GM21381 (cell line): ENCODE data around the gene GCK.

Source experiments
- ATAC-seq: cut with Tn5 transposase; IDR thresholded peaks from one replicate; pipeline ENCODE4 v1.9.1; 2021; ENCODE audit warnings: mild to moderate bottlenecking, moderate library complexity; ENCODE audit not compliant: unreplicated experiment

GCK gene

DNA sequence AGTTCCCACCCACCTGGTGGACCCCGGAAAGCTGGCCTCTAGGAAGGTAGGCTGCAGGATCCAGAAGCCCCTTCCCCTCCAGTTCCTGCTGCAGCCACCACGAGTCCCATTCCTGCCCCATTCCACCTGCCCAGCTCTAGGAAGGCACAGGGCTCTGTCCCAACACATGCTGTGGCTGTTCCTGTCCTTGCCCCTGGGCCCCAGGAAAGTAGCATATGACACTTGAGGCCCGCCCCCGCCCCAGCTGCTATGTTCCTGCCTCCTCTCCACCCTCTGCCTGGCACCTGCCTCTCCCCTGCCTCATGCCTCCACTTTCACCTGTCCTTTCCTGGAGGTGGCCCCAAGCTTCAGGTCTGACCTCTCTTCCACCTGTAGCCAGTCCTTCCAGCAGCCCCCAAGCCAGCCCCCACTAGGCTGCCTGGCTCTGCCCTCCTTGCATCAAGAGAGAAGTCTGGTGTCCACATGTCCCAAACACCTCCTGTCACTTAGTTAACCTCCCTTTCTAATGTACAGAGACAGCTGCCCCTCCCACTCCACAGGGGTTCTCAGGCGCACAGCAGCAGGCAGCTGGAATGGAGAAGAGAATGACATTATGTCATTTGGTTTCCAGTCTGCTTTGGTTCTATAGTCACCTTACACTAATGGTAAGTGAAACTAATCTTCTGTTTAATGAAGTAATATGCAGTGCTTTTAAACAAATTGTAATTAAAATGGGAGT, 34.3 kb upstream of the GCK start:
- no peak for ATAC-seq

DNA sequence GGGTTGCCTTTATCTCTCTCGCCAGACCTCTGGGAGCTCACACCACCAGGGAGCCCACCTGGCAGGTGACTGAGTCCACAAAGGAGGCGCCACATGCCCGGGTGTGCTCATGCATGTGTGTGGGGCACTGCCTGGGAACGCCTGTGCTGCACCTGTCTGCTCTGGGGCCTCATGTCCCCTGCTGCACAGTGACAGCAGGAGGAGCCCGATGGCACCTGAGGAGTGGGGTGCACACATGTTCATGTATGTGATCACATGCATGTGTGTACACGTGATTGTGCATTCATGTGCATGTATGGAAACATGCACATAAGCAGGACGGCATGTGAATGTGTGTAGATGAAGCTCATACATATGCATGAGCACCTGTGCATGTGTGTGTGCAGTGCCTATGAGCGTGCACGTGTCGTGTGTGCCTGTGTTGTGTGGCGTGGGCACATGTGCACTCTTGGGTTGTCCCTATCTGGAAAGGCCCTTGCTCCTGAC, 33.6 kb upstream of the GCK start:
- no peak for ATAC-seq

DNA sequence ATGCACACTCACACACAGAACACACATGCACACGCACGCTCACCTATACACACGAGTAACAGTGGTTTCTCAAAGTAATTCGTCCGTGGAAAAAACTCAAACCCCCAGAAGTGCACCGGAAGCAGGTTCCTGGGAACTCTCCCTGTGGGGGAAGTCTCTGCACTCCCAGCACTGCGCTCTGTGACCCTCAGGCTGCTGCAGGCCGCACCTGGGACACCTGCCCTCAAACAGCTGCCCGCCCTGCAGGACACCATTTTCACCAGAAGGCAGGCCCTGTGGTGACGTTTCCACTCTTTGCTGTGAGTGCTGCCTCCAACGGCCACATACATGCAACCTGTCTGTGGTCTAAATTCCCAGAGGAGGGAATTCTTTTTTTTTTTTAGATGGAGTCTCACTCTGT, 32.8 kb upstream of the GCK start:
- ATAC-seq = no peak

DNA sequence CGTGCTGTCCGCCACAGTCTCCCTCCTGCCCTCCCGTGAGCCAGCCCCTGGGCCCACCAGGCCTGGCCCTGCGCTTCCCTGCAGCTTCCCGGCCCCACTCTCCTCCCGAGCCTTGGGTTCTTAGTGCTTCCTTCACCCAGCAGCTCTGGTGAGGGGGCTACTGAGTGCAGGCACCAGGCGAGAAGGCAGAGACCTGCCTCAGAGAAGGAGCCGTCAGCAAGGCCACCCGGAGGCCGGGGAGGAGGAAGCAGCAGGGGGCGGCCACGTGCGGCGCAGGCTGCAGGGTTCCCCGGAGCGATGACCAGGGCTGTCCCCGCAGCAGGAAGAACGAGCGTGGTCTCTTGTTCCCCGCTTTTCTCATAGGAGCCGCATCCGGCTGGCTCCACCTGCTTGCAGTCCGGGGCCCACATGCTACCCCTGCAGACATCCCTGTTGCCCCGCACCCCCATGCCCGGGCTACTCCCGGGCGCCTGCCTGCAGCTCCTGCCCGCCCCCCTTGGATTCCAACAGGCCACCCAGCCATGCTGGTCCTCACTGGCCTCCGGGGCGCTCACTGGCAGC, 32.1 kb upstream of the GCK start:
- no peak for ATAC-seq

DNA sequence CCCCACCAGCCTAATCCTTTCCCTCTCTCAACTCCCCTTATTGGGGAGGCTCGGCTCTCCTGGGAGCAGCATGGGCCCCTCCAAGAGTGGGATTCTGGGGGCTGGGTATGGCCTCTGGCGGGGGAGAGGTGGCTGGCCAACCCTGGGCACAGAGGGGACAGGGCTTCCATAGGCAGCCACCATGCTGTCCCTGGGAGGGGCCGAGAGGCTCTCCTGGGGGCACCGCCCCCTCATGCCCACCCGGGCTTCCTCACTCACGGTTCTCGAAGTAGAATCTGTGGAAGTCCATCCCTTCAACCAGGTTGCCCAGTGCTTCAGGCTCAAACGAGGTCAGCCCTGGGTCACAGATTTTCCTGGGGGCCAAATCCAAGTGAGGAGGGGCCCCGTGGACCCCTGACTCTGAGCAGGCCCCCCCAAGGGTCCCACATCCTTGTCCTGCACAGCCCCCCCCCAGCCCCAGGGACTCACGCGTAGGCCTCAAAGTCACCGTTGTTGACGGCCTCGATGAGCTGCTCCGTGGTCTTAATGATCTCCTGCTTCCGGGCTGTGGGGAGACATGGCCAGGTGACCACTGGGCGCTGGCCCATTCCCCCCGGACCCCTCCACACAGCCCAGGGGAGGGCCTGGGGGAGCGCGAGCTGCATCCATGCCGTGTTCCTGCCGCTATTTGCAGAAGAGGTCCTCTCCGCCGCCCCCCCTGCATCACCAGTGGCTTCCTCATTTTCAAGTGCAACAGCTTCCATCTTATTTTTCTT, 31.3 kb upstream of the GCK start:
- ATAC-seq = no peak

DNA sequence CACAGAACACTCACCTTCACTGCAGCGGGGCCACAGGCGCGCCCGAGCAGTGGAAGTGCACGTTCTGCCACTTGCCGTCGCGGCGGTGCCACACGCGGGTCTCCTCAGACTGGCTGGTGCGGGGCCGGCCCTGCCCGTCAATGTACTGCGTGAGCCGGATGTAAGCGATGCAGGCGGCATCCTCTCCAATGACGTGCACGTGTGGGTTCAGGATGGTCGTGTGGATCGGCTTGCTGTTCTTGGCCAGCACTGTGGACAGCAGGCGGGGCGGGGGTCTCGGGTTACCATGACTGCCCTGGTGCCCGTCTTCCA, 30.8 kb upstream of the GCK start:
- no peak for ATAC-seq

DNA sequence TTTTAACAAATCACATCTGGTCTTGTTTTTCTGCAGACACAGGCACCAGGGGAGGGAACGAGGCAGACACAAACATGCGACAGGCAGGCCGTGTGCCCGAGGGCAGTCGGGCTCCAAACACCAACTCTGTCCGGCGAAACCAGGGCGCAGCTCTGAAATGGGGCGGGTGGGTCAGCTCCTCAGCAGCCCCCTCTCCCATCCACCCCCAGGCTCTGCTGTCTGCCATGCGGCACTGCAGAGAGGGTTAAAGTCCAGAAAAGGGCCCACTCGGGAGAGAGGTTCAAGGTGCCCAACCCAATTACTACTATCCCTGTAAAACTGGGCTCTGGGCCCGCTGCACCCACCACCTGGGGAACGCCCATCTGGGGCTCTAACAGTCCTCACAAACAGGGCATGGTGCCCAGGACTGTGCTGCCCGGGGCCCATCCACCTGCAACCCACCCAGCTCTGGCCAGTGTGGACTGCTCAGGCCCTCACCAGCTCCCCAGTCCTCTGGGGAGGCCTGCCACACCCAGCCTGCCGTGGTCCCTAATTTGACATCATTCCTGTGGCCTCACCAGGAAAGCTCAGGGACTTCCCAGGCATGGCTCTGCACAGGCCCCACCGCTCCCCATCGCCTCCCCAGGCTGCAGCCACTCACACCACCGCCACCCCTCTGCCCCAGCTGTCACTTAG, 30.3 kb upstream of the GCK start:
- ATAC-seq = no peak

DNA sequence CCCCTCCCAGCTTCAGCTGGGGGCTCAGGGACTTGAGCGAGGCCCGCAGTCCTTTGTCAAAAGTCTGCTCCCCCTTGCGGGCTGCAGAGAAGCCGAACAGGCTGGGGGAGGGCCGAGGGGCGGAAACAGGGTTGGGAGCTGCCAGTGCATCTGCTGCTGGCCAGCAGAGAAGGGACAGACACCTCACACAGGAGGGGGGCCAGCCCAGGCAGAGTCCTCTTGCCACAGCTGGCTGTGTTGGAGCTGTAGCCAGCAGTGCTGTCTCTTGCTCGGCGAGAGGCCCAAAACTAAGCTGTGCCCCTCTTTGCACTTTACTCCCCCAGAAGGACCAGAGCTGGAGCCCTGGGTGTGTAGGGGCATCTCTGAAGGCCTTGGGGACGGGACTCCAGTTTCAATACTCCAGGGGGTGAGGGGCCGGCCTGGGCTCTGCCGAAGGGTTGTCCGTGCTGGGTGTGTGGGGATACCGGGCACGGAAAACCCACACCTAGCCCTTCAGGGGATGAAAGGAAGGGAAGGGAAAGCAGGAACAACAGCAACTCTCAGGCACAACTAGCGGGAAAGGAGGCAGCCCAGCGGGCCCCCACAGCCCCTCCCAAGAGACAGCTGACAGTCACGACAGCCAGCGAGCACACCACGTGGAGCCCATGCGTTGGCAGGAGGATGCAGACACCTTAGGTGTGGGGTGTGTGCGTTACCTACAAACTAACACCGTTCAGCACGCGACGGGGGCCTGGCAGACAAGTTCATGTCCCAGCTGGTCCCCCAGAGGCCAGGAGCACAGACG, 29.4 kb upstream of the GCK start:
- ATAC-seq = no peak

DNA sequence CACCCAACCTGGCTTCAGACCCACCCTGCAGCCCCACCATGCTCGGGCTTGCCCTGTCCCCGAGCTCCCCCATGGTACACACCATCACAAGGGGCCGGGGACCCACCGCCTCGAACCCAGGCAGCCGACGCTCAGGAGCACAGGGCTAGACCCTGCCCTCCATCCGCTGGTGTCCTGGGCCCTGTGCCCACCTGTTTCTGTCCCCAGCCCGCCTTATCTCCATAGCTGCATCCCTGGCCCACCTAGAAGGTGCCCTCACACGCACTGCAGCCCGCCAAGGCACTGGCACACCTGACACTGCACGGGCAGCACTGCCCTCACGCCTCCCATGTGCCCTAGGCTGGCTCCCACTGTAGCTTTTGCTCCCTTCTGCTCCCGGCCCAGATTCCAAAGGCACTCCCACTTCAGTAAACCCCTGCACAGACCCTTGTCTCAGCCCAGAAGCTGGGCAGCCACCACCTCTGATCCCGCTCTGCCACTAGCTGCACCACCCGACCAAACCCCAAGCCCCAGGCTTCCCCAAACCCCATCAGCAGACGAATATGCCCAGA, 28.7 kb upstream of the GCK start:
- ATAC-seq = no peak

DNA sequence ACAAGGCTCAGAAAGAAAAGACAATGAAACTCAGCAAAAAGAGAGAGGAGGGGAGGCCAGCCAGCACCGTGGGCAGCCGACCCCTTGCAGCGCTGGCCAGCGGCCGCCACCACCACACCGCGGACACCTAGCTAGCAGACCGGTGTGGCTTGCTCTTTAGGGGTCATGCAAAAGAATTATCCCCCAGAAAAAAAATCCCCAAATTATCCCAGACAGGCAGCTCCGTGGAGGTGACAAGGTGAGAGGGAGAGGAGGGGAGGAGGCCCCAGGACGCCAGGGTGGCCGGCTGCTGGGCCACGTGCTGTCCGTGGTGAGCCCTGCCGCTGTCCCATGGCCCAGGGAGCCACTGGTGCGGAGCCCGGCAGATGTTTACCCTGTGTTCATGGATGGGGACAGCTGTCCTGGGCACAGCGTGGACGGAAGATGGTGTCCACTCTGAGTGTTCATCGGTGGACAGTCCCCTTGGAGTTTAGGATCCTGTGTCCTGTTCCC, 28.0 kb upstream of the GCK start:
- ATAC-seq = no peak

DNA sequence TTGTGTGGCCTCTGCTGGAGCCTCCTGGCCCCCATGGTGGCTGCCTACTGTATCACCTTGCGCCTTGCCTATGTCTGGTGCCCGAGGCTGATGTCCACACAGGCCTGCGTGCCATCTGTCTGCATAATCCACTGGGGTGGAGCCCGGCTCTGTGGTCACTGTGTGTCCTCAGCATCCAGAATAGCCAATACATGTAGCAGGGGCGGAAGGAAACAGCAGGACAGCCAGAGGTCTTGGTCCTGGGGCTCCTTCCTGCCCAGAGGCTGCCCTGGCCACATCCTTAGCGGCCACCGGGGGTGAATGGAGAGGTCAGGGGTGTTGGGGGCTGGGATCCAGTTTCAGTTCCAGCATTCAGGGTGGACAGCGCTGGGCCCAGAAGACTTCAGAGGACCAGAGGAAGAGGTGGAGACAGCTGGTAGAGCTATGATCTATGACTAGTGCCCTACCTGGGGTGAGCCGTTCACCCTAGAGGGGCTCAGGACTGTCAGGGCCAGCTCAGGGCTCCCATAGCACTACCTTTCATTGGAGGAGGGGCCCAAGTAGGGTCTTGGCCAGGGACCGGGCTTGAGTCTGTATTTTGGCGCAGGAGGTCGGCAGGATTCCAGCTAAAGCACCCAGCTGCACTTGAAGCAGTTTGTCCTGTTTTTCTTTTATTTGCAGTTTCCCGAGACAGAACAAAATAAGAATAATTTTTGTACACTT, 27.4 kb upstream of the GCK start:
- ATAC-seq = no peak

DNA sequence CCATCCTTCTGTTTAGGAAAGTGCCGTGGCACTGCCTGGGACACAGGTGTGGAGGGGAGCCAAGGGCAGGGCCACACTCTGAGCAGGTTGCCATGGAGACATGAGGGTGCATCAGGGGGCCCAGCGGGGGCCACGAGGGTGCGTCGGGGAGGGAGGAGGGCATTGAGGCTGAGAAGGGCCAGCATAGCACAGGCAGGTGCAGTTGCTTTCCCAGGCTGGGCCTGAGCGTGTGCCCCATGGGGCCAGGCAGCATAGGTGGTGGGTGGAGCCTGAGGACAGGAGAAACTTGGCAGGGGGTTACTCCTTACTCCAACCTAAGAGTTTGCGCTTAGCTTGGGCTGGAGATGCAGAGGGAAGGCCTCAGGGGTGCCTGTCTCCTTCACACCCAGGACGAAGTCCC, 26.8 kb upstream of the GCK start:
- no peak for ATAC-seq

DNA sequence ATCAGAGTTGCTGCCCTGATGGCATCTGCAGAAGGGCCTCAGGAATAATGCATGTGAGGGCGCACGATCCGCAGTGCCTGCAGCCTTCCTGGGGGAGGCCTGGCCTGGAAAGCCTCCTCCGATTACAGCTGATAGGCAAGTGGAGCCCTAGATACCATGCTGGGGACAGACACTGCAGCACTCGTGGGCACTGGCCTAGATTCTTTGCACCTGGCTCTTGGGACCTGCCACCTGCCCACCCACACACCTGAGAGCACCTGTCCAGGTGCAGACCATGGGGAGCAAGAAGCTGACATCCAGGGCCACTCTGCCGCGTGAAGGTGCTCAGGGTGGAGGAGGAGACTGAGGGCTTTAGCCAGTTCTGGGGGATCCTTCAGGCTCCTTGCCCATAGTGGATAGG, 26.3 kb upstream of the GCK start:
- no peak for ATAC-seq

DNA sequence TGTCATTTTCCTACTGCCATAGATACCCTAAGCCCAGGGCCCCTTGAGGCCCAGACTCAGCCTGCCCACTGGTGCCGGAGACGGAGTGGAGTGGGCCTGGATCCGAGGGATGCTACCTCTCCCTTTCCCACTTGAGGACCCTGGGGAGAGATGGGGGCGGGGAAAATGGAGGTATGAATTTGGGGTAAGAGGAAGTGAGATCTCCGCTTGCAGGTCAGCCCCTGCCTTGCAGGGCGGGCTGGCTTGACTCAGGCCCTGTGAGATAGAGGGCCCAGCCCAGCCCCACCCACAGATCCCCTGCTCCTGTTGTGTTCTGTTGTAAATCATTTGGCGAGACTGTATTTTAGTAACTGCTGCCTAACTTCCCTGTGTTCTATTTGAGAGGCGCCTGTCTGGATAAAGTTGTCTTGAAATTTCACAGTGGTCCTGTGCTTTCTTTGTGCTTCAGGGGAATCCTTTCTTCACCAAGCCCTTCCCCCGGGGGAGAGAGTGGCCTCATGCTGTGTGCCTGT, 24.7 kb upstream of the GCK start:
- no peak for ATAC-seq

DNA sequence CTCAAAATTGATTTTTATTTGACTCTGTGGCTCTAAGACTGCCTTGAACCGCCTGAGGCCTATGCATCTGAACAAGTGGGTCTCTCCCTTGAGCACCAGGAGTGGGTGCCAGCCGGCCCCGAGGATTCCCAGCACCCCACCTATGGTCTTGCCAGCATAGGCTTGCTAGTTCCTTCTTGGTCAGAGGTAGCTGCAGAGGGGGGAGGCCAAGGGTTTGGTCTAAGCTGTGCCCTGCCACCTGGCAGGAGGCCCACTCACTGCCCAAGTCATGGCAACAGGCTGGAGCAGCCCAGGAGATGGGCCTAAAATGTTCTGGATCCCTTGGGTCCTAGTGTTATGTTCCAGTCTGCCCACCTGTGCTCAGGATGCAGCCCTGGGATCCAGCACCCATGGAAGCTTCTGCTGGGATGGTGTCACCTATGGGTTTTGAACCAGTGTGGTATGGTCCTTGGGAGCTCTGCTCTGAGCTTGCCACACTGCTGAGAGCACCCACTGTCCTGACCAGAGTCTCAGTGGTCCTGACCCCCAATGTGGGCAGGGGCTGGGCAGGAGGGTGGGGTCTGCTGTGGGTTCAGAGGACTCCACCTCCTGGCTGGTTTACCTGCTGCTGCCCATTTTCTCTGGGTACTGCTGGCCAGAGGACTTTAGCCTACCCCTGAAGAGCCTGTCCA, 24.1 kb upstream of the GCK start:
- ATAC-seq = no peak

DNA sequence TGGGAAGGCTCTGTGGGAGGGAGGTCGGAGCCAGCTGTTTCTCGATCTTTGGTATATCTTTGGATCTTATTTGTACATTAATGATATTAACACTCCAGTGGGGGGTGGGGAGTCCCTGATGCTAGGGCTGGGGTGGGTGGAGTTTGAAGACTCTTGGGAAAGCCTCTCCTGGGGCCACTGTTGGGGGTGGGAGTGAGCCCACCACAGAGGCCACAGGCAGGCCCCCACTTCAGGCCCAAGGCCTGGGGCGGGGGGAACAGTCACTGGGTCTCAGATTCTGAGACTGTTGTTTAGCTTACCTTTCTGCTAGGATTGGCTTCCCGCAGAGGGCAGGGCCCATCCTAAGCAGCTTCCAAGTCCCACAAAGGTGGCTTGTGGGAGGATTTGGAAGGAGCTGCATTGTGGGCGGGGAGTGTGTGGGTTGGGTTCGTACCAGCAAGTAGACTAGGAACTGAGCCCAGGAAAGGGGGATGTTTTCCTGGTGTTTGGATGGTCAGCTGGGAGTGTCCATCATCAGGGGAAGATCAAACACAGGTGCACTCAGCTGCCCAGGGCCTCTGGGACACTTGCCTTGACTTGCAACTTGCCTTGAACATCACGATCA, 23.4 kb upstream of the GCK start:
- ATAC-seq = no peak

DNA sequence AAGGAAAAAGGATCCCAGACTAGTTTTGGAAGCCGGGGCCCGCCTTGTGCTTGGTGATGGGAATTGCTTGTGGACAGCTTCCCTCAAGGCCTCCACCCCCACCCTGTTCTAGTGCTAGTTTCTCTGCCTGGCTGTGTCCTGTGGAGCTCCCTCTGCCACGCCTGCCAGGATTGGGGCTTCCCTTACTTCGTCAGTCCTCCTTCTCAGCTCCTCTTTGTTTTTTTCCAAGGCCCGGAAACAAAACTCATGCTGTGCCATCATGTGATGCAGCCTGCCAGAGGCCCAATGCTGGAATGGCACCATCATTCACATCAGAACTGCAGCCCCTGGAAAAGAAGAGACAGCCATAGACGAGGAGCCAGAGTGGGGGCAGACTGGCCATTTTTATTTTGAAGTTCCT, 22.8 kb upstream of the GCK start:
- ATAC-seq = no peak

DNA sequence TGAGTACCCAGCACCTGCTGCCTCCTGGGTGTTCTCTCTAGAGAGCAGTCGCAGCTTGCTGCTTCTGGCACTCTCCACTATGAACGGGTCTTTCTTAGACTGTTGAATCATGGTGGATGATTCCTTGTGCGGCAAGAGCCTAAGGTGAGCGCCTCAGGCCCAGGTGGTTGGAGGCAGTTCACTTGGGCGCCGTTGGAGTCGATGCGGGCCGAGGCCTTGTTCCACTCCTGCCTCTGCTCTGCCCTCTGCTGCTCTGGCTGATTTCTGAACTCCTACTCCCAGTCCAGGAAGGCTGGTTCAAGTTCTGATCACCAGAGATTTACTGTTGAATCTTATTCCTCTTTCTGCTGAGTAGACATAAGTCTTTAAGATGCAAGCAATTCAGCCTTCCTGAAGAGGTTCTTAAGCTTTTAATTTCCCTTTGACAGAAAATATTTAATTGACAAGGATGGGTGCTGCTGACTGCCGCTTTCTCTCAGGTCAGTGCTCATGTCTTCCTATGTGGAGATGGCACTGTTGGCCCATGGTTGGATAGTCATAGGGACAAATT, 22.0 kb upstream of the GCK start:
- no peak for ATAC-seq

DNA sequence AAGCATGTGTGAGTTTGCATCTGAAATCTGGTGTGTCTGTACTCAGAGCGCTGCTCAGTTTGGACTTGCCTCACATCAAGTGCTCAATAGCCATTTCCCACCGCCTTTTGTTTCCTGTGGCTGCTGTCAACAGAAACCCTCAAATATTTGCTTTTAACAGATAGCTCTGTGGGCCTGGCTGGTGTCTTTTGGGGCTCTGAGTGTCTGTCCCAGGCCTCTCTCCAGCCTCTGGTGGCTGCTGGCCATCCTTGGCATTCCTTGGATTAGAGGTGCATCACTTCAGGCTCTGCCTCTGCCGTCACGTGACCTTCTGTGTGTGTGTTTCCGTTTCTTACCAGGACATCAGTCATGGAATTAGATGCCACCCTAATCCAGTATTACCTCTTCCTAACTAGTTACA, 20.9 kb upstream of the GCK start:
- ATAC-seq = no peak
